Kidney (tissue), 14 donors: Measurements from ENCODE around the gene ZNF581. TPM values are rescaled to one million over a fixed set of nuclear protein-coding genes. Genes with fewer than 3 reads are reported as not detected.
A peak's percentile ranks its signal among the peaks of the same experiment; 100 is the strongest.

ENCODE experiments used
- DNase-seq, 5 donors: peaks; one replicate each; pipeline ENCODE4 v3.0.0-alpha.2; 2013 to 2020
- FAIRE-seq: peaks from 2 replicates; lab custom pipeline; 2012; peaks lifted over from hg19 to GRCh38; lab: Jason Lieb, UNC
- H3K27ac ChIP-seq, 2 donors: one replicate each; pipeline ENCODE4 v1.7.0; 2013; ENCODE audit warnings: low read depth in 2 of 2, low read length in 2 of 2, inconsistent platforms in 1 of 2
- H3K27me3 ChIP-seq: one replicate; pipeline ENCODE4 v1.7.1; 2013; ENCODE audit warnings: low read length, inconsistent platforms; ENCODE audit not compliant: control insufficient read depth, insufficient read depth
- H3K36me3 ChIP-seq, 3 donors: one replicate each; pipeline versions ENCODE4 v1.7.0 to v1.7.1; 2013; ENCODE audit warnings: low read length in 3 of 3, control low read depth in 1 of 3, inconsistent platforms in 1 of 3; ENCODE audit not compliant: insufficient read depth in 3 of 3, control insufficient read depth in 2 of 3
- H3K4me1 ChIP-seq, 3 donors: one replicate each; pipeline versions ENCODE4 v1.7.0 to v1.7.1; 2013; ENCODE audit warnings: low read length in 3 of 3, inconsistent platforms in 1 of 3, low read depth in 1 of 3; ENCODE audit not compliant: control insufficient read depth in 2 of 3, insufficient read depth in 2 of 3
- H3K4me3 ChIP-seq, 3 donors: one replicate each; pipeline versions ENCODE4 v1.7.0 to v1.8.1; 2013; ENCODE audit warnings: low read length in 3 of 3, control low read depth in 1 of 3, inconsistent platforms in 1 of 3
- H3K9ac ChIP-seq, 3 donors: one replicate each; pipeline versions ENCODE4 v1.7.0 to v1.7.1; 2013; ENCODE audit warnings: low read length in 3 of 3, control low read depth in 1 of 3, inconsistent platforms in 1 of 3
- H3K9me3 ChIP-seq, 3 donors: one replicate each; pipeline versions ENCODE4 v1.7.0 to v1.7.1; 2013; ENCODE audit warnings: low read length in 3 of 3, control low read depth in 1 of 3, inconsistent platforms in 1 of 3; ENCODE audit not compliant: control insufficient read depth in 2 of 3, insufficient read depth in 1 of 3
- CTCF ChIP-seq: IDR thresholded peaks from 3 replicates; pipeline ENCODE4 v1.5.1; 2012; ENCODE audit warnings: mild to moderate bottlenecking, moderate library complexity, borderline replicate concordance; ENCODE audit not compliant: insufficient read depth; ENCODE audit errors: extremely low read depth
- intact Hi-C: fragments of 100-400 bp; cut with DNase I; formaldehyde crosslinking; loops from one replicate; pipeline ENCODE4 v1.11.1; 2022
- polyA plus RNA-seq: library from polyadenylated mRNA; stranded (reverse); fragments of 350-450 nt; fragmentation: Illumina TruSeq; extraction: RNeasy Lipid Tissue Mini Kit (QIAGEN cat#74804); gene quantifications from one replicate; pipeline ENCODE4 v1.2.3, GENCODE V29; 2014; ENCODE audit warnings: low read depth, low replicate concordance; ENCODE audit not compliant: insufficient read depth
- total RNA-seq: library from RNA; stranded (reverse); fragmentation: NEBNext Ultra II Directional; extraction: Animal tissue kit (Norgen Biotek cat#: 25700); gene quantifications from one replicate; pipeline ENCODE4 v1.2.1, GENCODE V29; 2021
- donor health status: control.
- donor health status: control.
- donor health status: control.
- donor health status: control.
- donor health status: control.
- donor health status: DM: yes; HTN: yes; CAD: no.
- donor health status: Normal renal cell carcinoma (clear cell type).

Gene ZNF581
- total and polyA plus RNA-seq, 2 donors from 2014 or later = 22.0 to 23.6 TPM

GRCh38 chr19:55598719-55599467 is 44.6 kb upstream of the ZNF581 start:
- H3K36me3 ChIP-seq = peaks cover 0 to 10% (median 3%) of the 10 kb centered on the region in 3 donors
- no peaks in the 10 kb centered on the region for H3K27me3 ChIP-seq
- H3K9ac ChIP-seq = peak overlapping the region in 2 of 3 donors; percentile 12 to 97
- peak overlapping the region; percentile 98 to 99 for H3K27ac ChIP-seq
- TF ChIP-seq CTCF = no peak
- peak; percentile 96 to 98 (median 97) for DNase-seq
- FAIRE-seq = peak; percentile 74
- intact Hi-C loops = no loop called here
- peaks cover 0 to 8% (median 3%) of the 10 kb centered on the region in 3 donors for H3K4me1 ChIP-seq
- peak overlapping the region; percentile 50 to 99 (median 98) for H3K4me3 ChIP-seq
- H3K9me3 ChIP-seq = no peaks in the 10 kb centered on the region

DNA sequence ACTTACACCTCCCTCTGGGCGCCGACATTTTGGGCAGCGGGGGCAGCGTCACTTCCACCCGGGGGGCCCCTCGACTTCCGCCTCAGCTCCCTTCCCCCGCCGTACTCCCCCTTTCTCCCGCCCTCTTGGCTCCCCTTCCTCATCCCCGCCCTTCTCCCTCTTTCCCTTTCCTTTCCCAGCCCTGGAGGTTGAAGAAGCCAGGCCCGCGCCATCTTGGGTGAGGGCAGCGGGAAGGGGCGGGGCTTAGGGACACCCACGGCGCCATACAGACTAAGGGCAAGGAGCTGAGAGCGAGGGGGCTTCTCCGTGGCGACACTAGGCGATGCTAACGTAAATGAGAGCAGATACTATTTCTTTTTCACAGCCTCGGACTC is 44.0 kb upstream of the ZNF581 start, which contains the start of gene FIZ1:
FIZ1 (minus strand) TSS at position 50 of the 374 bp plus-strand sequence. CDS start 1,652 bp downstream, outside the sequence.
- Histone ChIP-seq H3K9me3 (no peaks in the 10 kb centered on the region), H3K4me1 (peaks cover 0 to 8% (median 3%) of the 10 kb centered on the region in 3 donors), H3K27me3 (no peaks in the 10 kb centered on the region), H3K9ac (peak within 1 kb of the TSS; percentile 42 to 98 (median 97)), H3K4me3 (peak within 1 kb of the TSS; percentile 85 to 99 (median 98)), H3K36me3 (peaks cover 0 to 10% (median 3%) of the 10 kb centered on the region in 3 donors), H3K27ac (peak within 1 kb of the TSS; percentile 98 to 99)
- intact Hi-C loops = no loop called here
- FAIRE-seq (peak; percentile 33), DNase-seq (peak; percentile 99 to 100 (median 100))
- no peak for TF ChIP-seq CTCF

GRCh38 chr19:55599842-55600661 is 43.4 kb upstream of the ZNF581 start, which contains the start of gene ZNF524:
TSS of gene ZNF524 (plus strand) at chr19:55600288. CDS start at chr19:55602113, 1,825 bp downstream.
- DNase-seq (peak; percentile 92 to 98 (median 96)), FAIRE-seq (no peak)
- Histone ChIP-seq H3K27me3 (no peaks in the 10 kb centered on the region), H3K36me3 (peaks cover 0 to 5% (median 3%) of the 10 kb centered on the region in 3 donors), H3K9ac (peak within 1 kb of the TSS; percentile 48 to 98 (median 97)), H3K4me3 (peak within 1 kb of the TSS; percentile 85 to 99 (median 98)), H3K9me3 (no peaks in the 10 kb centered on the region), H3K27ac (peak within 1 kb of the TSS; percentile 98 to 99), H3K4me1 (peaks cover 0 to 11% (median 3%) of the 10 kb centered on the region in 3 donors)
- no peak for TF ChIP-seq CTCF
- intact Hi-C loops = no loop called here
